ENCODE measurements around the gene UPP1.

GRCh38 chr7:48144291-48144768 lies 55.3 kb downstream of the UPP1 start:
- TF ChIP-seq CTCF (IDR thresholded peaks at IDR 0.05) (no peak), POLR2A (IDR thresholded peaks at IDR 0.05) (no peak), EP300 (IDR thresholded peaks at IDR 0.05) (no peak)

Measured in ovary (tissue), 3 donors.